SK-N-SH (cell line): ENCODE data around the gene CYP1B1. TPM values are rescaled to one million over a fixed set of nuclear protein-coding genes. Genes with fewer than 3 reads are reported as not detected.
A peak's percentile ranks its signal among the peaks of the same experiment; 100 is the strongest.

Experiments used
- CTCF ChIA-PET: fragments of 300-600, 350-600 bp; formaldehyde crosslinking; extraction: SDS; loops from one replicate; lab custom pipeline; 2021; lab: Yijun Ruan, JAX
- POLR2A ChIA-PET: fragments of 350-600 bp; sonication (Branson Sonifier 250); formaldehyde crosslinking; extraction: SDS; loops from one replicate; lab custom pipeline; 2020; ENCODE audit warnings: antibody characterized with exemption, inconsistent platforms; lab: Yijun Ruan, JAX
- DNase-seq: peaks from one replicate; pipeline ENCODE4 v3.0.0; 2012
- H2AFZ ChIP-seq: fragments of 200-600 bp; sonication (generic); 2 replicates; pipeline ENCODE4 v1.8.1; 2016; ENCODE audit warnings: antibody characterized with exemption, mild to moderate bottlenecking, low read depth
- H3F3A ChIP-seq: fragments of 200-600 bp; sonication (generic); replicated peaks from 2 replicates; pipeline ENCODE3; 2016; ENCODE audit warnings: antibody characterized with exemption, mild to moderate bottlenecking; ENCODE audit not compliant: insufficient read depth
- H3K27ac ChIP-seq, 2 experiments: fragments of 200-500 bp in 1 of 2; fragments of 200-600 bp in 1 of 2; sonication (Bioruptor generic) in 1 of 2; sonication (generic), shearing (Covaris generic) in 1 of 2; 2 replicates each; pipeline versions ENCODE4 v1.5.1 to v1.6.1; 2014 to 2016; ENCODE audit warnings: low read depth in 2 of 2, inconsistent platforms in 1 of 2, low read length in 1 of 2, mild to moderate bottlenecking in 1 of 2, mixed read lengths in 1 of 2
- H3K27me3 ChIP-seq: fragments of 200-600 bp; sonication (generic), shearing (Covaris generic); 2 replicates; pipeline ENCODE4 v1.6.1; 2016; ENCODE audit warnings: mixed run types; ENCODE audit not compliant: insufficient read depth
- H3K36me3 ChIP-seq, 2 experiments: fragments of 200-500 bp in 1 of 2; fragments of 200-600 bp in 1 of 2; sonication (Bioruptor generic) in 1 of 2; sonication (generic) in 1 of 2; replicated peaks in 1 of 2; 2 replicates each; pipeline versions ENCODE3 to v1.5.1; 2014 to 2016; ENCODE audit warnings: low read length in 1 of 2, mild to moderate bottlenecking in 1 of 2; ENCODE audit not compliant: insufficient read depth in 2 of 2, control insufficient read depth in 1 of 2
- H3K4me1 ChIP-seq, 2 experiments: fragments of 200-500 bp in 1 of 2; fragments of 200-600 bp in 1 of 2; sonication (Bioruptor generic) in 1 of 2; sonication (generic), shearing (Covaris generic) in 1 of 2; 2 replicates each; pipeline versions ENCODE4 v1.5.1 to v1.6.1; 2014 to 2016; ENCODE audit warnings: low read depth in 1 of 2, low read length in 1 of 2, mixed run types in 1 of 2; ENCODE audit not compliant: insufficient read depth in 2 of 2, control insufficient read depth in 1 of 2
- H3K4me2 ChIP-seq: fragments of 200-600 bp; sonication (generic), shearing (Covaris generic); 2 replicates; pipeline ENCODE4 v1.6.1; 2017; ENCODE audit warnings: mixed run types
- H3K4me3 ChIP-seq, 2 experiments: fragments of 200-500 bp in 1 of 2; fragments of 200-600 bp in 1 of 2; sonication (Bioruptor generic) in 1 of 2; sonication (generic), shearing (Covaris generic) in 1 of 2; 2 replicates each; pipeline versions ENCODE4 v1.5.1 to v1.8.1; 2014 to 2016; ENCODE audit warnings: low read depth in 2 of 2, inconsistent platforms in 1 of 2, low read length in 1 of 2, mild to moderate bottlenecking in 1 of 2, mixed read lengths in 1 of 2, moderate library complexity in 1 of 2
- H3K79me2 ChIP-seq: fragments of 200-600 bp; sonication (generic); 2 replicates; pipeline ENCODE4 v1.8.1; 2017; ENCODE audit warnings: mild to moderate bottlenecking; ENCODE audit not compliant: insufficient read depth
- H3K9ac ChIP-seq: fragments of 200-600 bp; sonication (generic); 2 replicates; pipeline ENCODE4 v1.6.1; 2017; ENCODE audit warnings: mixed run types
- H3K9me2 ChIP-seq: fragments of 200-600 bp; sonication (generic); 2 replicates; pipeline ENCODE4 v1.6.1; 2017; ENCODE audit warnings: mixed run types
- H3K9me3 ChIP-seq: fragments of 200-600 bp; sonication (generic); 2 replicates; pipeline ENCODE4 v1.6.1; 2017; ENCODE audit warnings: mixed run types, mild to moderate bottlenecking, moderate library complexity
- H4K20me1 ChIP-seq: fragments of 200-600 bp; sonication (generic); 2 replicates; pipeline ENCODE4 v1.6.1; 2017; ENCODE audit warnings: mild to moderate bottlenecking, mixed run types; ENCODE audit not compliant: insufficient read depth
- CHD2 ChIP-seq: fragments of 150-350 bp; IDR thresholded peaks from 2 replicates; pipeline ENCODE4 v1.6.1; 2018; ENCODE audit warnings: low read length; ENCODE audit not compliant: partially characterized antibody
- CTCF ChIP-seq: fragments of 200-600 bp; sonication (generic); IDR thresholded peaks from 2 replicates; pipeline ENCODE4 v1.6.1; 2017; ENCODE audit warnings: antibody characterized with exemption, mild to moderate bottlenecking, moderate library complexity
- ELF1 ChIP-seq: IDR thresholded peaks from 2 replicates; pipeline ENCODE4 v1.4.0; 2012
- EP300 ChIP-seq, 2 experiments: IDR thresholded peaks; 2 replicates each; pipeline versions ENCODE4 v1.4.0 to v1.6.1; 2012; ENCODE audit warnings: borderline replicate concordance in 1 of 2, low read depth in 1 of 2, low read length in 1 of 2
- FOXJ3 ChIP-seq: sonication (generic); formaldehyde crosslinking; IDR thresholded peaks from 2 replicates; pipeline ENCODE4 v1.5.1; 2020; ENCODE audit warnings: mild to moderate bottlenecking, missing genetic modification reagents
- FOXM1 ChIP-seq: IDR thresholded peaks from 2 replicates; pipeline ENCODE4 v1.4.0; 2012; ENCODE audit warnings: low read depth, mild to moderate bottlenecking
- IRF3 ChIP-seq: fragments of 150-350 bp; IDR thresholded peaks from 2 replicates; pipeline ENCODE4 v1.6.1; 2016; ENCODE audit warnings: mild to moderate bottlenecking, low read depth, low read length
- JUND ChIP-seq: IDR thresholded peaks from 2 replicates; pipeline ENCODE4 v1.4.0; 2012
- MAX ChIP-seq: IDR thresholded peaks from 2 replicates; pipeline ENCODE4 v1.4.0; 2012; ENCODE audit warnings: low read depth
- MEF2A ChIP-seq: IDR thresholded peaks from 2 replicates; pipeline ENCODE4 v1.4.0; 2012; ENCODE audit warnings: low read depth, borderline replicate concordance
- NFIC ChIP-seq: IDR thresholded peaks from 2 replicates; pipeline ENCODE4 v1.4.0; 2012; ENCODE audit warnings: borderline replicate concordance
- PBX3 ChIP-seq: IDR thresholded peaks from 2 replicates; pipeline ENCODE4; 2012
- POLR2AphosphoS5 ChIP-seq: IDR thresholded peaks from 2 replicates; pipeline ENCODE4 v1.6.1; 2012; ENCODE audit warnings: low read depth, low read length
- RCOR1 ChIP-seq: fragments of 150-350 bp; IDR thresholded peaks from 2 replicates; pipeline ENCODE4 v1.6.1; 2017; ENCODE audit warnings: antibody characterized with exemption, low read length
- SIN3A ChIP-seq: IDR thresholded peaks from 2 replicates; pipeline ENCODE4 v1.6.1; 2012; ENCODE audit warnings: low read depth, mild to moderate bottlenecking, low read length, moderate library complexity, borderline replicate concordance
- TAF1 ChIP-seq: IDR thresholded peaks from 2 replicates; pipeline ENCODE4 v1.6.1; 2012; ENCODE audit warnings: low read depth, mild to moderate bottlenecking, low read length, moderate library complexity, borderline replicate concordance
- TEAD4 ChIP-seq: IDR thresholded peaks from 2 replicates; pipeline ENCODE4 v1.4.0; 2012; ENCODE audit warnings: mild to moderate bottlenecking, borderline replicate concordance; ENCODE audit not compliant: insufficient read depth
- ZBTB33 ChIP-seq: IDR thresholded peaks from 2 replicates; pipeline ENCODE4 v1.4.0; 2012; ENCODE audit warnings: low read depth, borderline replicate concordance
- WGBS: methylation state at CpG from one replicate; pipeline ENCODE4 v1.1.6; 2017; ENCODE audit warnings: low lambda C conversion rate; 5-methylcytosine and 5-hydroxymethylcytosine counted together
- polyA plus RNA-seq, 3 experiments: library from polyadenylated mRNA; depleted of rRNA; stranded (reverse); fragments of >200 nt; gene quantifications; 2 replicates each; pipeline ENCODE4 v1.2.3, GENCODE V29; 2012

Gene CYP1B1
- polyA plus RNA-seq, 1 of the 3 experiments (the other 2 are of a cell fraction), result 0.20 TPM

DNA sequence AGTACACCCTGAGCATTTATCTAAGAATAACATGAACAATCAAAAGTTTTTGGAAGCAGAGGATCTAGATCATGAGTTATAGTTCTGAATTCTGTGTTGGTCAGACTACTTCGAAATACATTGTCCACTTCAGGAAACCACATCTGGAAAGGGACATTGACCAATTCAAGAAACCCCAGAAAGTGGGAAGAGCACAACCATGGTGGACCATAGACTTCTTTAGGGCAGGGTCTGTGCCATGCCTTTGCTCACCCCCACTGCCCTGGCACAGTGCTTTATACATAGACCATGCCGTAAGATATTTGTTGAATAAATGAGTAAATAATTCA, 44.3 kb upstream of the CYP1B1 start:
- H3K9me2 ChIP-seq, result no peaks in the 10 kb centered on the region
- POLR2A ChIA-PET, result interaction anchor here (1.4 to 1.8 kb wide), 3 partner anchors 14 to 98 kb away, joined by 4 to 8 read pairs (median 6); partner anchors contain the start of gene CYP1B1
- CTCF ChIA-PET, result interaction anchor here (1.6 to 12.4 kb wide), 4 partner anchors 13 to 229 kb away, joined by 4 to 157 read pairs (median 23); partner anchors contain the start of gene CYP1B1

More for the DNA sequence above, 44.3 kb upstream of the CYP1B1 start:
- no peak for TF ChIP-seq RCOR1
- no peak for TF ChIP-seq ELF1
- no peak for TF ChIP-seq TAF1
- no peak for TF ChIP-seq FOXM1
- TF ChIP-seq EP300 (IDR thresholded peaks at IDR 0.05; ENCODE audit: borderline replicate concordance in 1 of 2, low read depth in 1 of 2, low read length in 1 of 2), result no peak
- no peak for TF ChIP-seq IRF3
- TF ChIP-seq CHD2, result no peak
- no peak for TF ChIP-seq FOXJ3 (CRISPR knock-in tag)
- TF ChIP-seq MAX, result no peak
- TF ChIP-seq CTCF, result no peak
- TF ChIP-seq JUND, result no peak
- TF ChIP-seq NFIC, result no peak
- TF ChIP-seq MEF2A, result no peak
- no peak for TF ChIP-seq ZBTB33
- TF ChIP-seq PBX3, result no peak
- no peak for TF ChIP-seq POLR2AphosphoS5
- TF ChIP-seq TEAD4, result no peak
- no peak for TF ChIP-seq SIN3A
- Histone ChIP-seq H3K79me2 (no peaks in the 10 kb centered on the region), H3K9me3 (no peaks in the 10 kb centered on the region), H3K27ac (peak overlapping the region in 1 of 2 experiments; percentile 91; a peak in 3 of 4 replicates), H4K20me1 (no peaks in the 10 kb centered on the region), H3K9ac (no peak overlapping the region), H3F3A (no peaks in the 10 kb centered on the region), H3K4me3 (no peak overlapping the region), H3K27me3 (no peaks in the 10 kb centered on the region), H3K4me2 (no peak overlapping the region), H3K4me1 (peaks cover 0 to 21% of the 10 kb centered on the region in 2 experiments; a peak in 2 of 4 replicates), H2AFZ (no peak overlapping the region), H3K36me3 (no peaks in the 10 kb centered on the region)
- 89% methylated on average over 2 of the region's 2 CpGs for WGBS
- DNase-seq, result no peak
